BJ (cell line): ENCODE results near the gene SGIP1. TPM values are rescaled to one million over a fixed set of nuclear protein-coding genes. Genes with fewer than 3 reads are reported as not detected.
"Not testable (repeated sequence)": the region's sequence is repeated elsewhere in the genome, so short reads cannot be mapped to it uniquely, and the experiment has no call there.

Experiments
- CTCF ChIA-PET: fragments of 350-600 bp; formaldehyde crosslinking; extraction: SDS; loops from one replicate; lab custom pipeline; 2021; ENCODE audit warnings: antibody characterized with exemption, inconsistent platforms; lab: Yijun Ruan, JAX
- POLR2A ChIA-PET: fragments of 300-600 bp; sonication (Branson Sonifier 250); formaldehyde crosslinking; extraction: SDS; loops from one replicate; lab custom pipeline; 2021; ENCODE audit warnings: antibody characterized with exemption; lab: Charles Lee
- DNase-seq: peaks from one replicate; pipeline ENCODE4 v3.0.0-alpha.2; 2011; ENCODE audit warnings: low read depth
- H3K27me3 ChIP-seq: 2 replicates; pipeline ENCODE4 v1.6.0; 2011; ENCODE audit warnings: low read length; ENCODE audit not compliant: control insufficient read depth, insufficient read depth
- H3K36me3 ChIP-seq: 2 replicates; pipeline ENCODE4 v1.5.1; 2011; ENCODE audit warnings: low read length; ENCODE audit not compliant: control insufficient read depth, insufficient read depth
- H3K4me3 ChIP-seq: 2 replicates; pipeline ENCODE4 v1.5.1; 2011; ENCODE audit warnings: low read depth, mild to moderate bottlenecking, control low read depth, low read length
- CTCF ChIP-seq: IDR thresholded peaks from 2 replicates; pipeline ENCODE4 v1.5.1; 2011; ENCODE audit warnings: low read depth, mild to moderate bottlenecking, control low read depth, inconsistent platforms, low read length, moderate library complexity; ENCODE audit not compliant: insufficient read depth
- polyA plus RNA-seq: library from polyadenylated mRNA; depleted of rRNA; stranded (reverse); fragments of >200 nt; gene quantifications from 2 replicates; pipeline ENCODE4 v1.2.3, GENCODE V29; 2011

SGIP1 gene
- polyA plus RNA-seq, 1 experiment, result 49.4 TPM

- DNase-seq, result no peak
- CTCF ChIA-PET, result no interaction called here
- TF ChIP-seq CTCF, result no peak
- POLR2A ChIA-PET, result no interaction called here
- Histone ChIP-seq H3K36me3 (no peaks in the 10 kb centered on the region), H3K27me3 (no peaks in the 10 kb centered on the region), H3K4me3 (no peak overlapping the region)
Measured at GRCh38 chr1:66729523-66729922, 195.6 kb downstream of the SGIP1 start.

GRCh38 chr1:66730462-66730861 lies 196.5 kb downstream of the SGIP1 start:
- Histone ChIP-seq H3K4me3 (no peak overlapping the region), H3K27me3 (no peaks in the 10 kb centered on the region), H3K36me3 (no peaks in the 10 kb centered on the region)
- DNase-seq, result no peak
- POLR2A ChIA-PET, result no interaction called here
- no peak for TF ChIP-seq CTCF
- CTCF ChIA-PET, result interaction anchor here (0.7 kb wide), 1 partner anchor 55 kb away, joined by 3 read pairs; no protein-coding TSS in a partner anchor

- POLR2A ChIA-PET, result no interaction called here
- CTCF ChIA-PET, result interaction anchor here (0.6 to 1.3 kb wide), 2 partner anchors 150 to 227 kb away, joined by 3 read pairs; no protein-coding TSS in a partner anchor
- H3K36me3 ChIP-seq, result no peaks in the 10 kb centered on the region
- no peak for TF ChIP-seq CTCF
- H3K4me3 ChIP-seq, result no peak overlapping the region
- DNase-seq, result no peak
- H3K27me3 ChIP-seq, result no peaks in the 10 kb centered on the region
Measured at GRCh38 chr1:66731170-66731865, 197.4 kb downstream of the SGIP1 start.

GRCh38 chr1:66732407-66733166 lies 198.6 kb downstream of the SGIP1 start:
- H3K27me3 ChIP-seq, result no peaks in the 10 kb centered on the region
- POLR2A ChIA-PET, result no interaction called here
- CTCF ChIA-PET, result interaction anchor here (0.9 to 1.6 kb wide), 3 partner anchors 10 to 229 kb away, joined by 3 read pairs; no protein-coding TSS in a partner anchor
- TF ChIP-seq CTCF, result no peak
- DNase-seq, result no peak
- H3K36me3 ChIP-seq, result no peaks in the 10 kb centered on the region
- H3K4me3 ChIP-seq, result no peak overlapping the region

- Histone ChIP-seq H3K27me3 (no peaks in the 10 kb centered on the region), H3K36me3 (no peaks in the 10 kb centered on the region), H3K4me3 (no peak overlapping the region)
- no peak for TF ChIP-seq CTCF
- ChIA-PET POLR2A (no interaction called here), CTCF (interaction anchor here (0.7 to 1.6 kb wide), 2 partner anchors 11 to 34 kb away, joined by 3 read pairs; no protein-coding TSS in a partner anchor)
- no peak for DNase-seq
Measured at GRCh38 chr1:66733348-66734017, 199.5 kb downstream of the SGIP1 start.

- H3K27me3 ChIP-seq, CTCF ChIA-PET, H3K36me3 ChIP-seq, DNase-seq, POLR2A ChIA-PET, H3K4me3 ChIP-seq: not testable (repeated sequence)
Measured at GRCh38 chr1:66734531-66734930, 200.6 kb downstream of the SGIP1 start.
